Measurements from ENCODE around the gene HIVEP1. TPM values are rescaled to one million over a fixed set of nuclear protein-coding genes. Genes with fewer than 3 reads are reported as not detected.
A peak's percentile ranks its signal among the peaks of the same experiment; 100 is the strongest.

HIVEP1 gene
- total and polyA plus RNA-seq, 2 of the 13 experiments (the other 11 are each of a cell fraction or from before 2014, with no cell fraction given) = 7.4 to 9.9 TPM

GRCh38 chr6:12010635-12011275 lies 1.4 kb upstream of the HIVEP1 start (continued):
- TF ChIP-seq ZNF513 (CRISPR knock-in tag; conservative IDR thresholded peaks at IDR 0.05) = no peak
- no peak for TF ChIP-seq SP1 (IDR thresholded peaks at IDR 0.05)
- no peak for TF ChIP-seq SP1 (CRISPR knock-in tag; IDR thresholded peaks at IDR 0.05)
- TF ChIP-seq, protein P1, sequence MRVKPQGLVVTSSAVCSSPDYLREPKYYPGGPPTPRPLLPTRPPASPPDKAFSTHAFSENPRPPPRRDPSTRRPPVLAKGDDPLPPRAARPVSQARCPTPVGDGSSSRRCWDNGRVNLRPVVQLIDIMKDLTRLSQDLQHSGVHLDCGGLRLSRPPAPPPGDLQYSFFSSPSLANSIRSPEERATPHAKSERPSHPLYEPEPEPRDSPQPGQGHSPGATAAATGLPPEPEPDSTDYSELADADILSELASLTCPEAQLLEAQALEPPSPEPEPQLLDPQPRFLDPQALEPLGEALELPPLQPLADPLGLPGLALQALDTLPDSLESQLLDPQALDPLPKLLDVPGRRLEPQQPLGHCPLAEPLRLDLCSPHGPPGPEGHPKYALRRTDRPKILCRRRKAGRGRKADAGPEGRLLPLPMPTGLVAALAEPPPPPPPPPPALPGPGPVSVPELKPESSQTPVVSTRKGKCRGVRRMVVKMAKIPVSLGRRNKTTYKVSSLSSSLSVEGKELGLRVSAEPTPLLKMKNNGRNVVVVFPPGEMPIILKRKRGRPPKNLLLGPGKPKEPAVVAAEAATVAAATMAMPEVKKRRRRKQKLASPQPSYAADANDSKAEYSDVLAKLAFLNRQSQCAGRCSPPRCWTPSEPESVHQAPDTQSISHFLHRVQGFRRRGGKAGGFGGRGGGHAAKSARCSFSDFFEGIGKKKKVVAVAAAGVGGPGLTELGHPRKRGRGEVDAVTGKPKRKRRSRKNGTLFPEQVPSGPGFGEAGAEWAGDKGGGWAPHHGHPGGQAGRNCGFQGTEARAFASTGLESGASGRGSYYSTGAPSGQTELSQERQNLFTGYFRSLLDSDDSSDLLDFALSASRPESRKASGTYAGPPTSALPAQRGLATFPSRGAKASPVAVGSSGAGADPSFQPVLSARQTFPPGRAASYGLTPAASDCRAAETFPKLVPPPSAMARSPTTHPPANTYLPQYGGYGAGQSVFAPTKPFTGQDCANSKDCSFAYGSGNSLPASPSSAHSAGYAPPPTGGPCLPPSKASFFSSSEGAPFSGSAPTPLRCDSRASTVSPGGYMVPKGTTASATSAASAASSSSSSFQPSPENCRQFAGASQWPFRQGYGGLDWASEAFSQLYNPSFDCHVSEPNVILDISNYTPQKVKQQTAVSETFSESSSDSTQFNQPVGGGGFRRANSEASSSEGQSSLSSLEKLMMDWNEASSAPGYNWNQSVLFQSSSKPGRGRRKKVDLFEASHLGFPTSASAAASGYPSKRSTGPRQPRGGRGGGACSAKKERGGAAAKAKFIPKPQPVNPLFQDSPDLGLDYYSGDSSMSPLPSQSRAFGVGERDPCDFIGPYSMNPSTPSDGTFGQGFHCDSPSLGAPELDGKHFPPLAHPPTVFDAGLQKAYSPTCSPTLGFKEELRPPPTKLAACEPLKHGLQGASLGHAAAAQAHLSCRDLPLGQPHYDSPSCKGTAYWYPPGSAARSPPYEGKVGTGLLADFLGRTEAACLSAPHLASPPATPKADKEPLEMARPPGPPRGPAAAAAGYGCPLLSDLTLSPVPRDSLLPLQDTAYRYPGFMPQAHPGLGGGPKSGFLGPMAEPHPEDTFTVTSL (CRISPR knock-in tag; IDR thresholded peaks at IDR 0.05; ENCODE audit: borderline replicate concordance) = no peak
- 0 out of 2 replicates have a peak, but pooled peaks have one; percentile 52 for TF ChIP-seq ZNF563 (CRISPR knock-in tag; IDR thresholded peaks at IDR 0.05)
- TF ChIP-seq, protein P2, sequence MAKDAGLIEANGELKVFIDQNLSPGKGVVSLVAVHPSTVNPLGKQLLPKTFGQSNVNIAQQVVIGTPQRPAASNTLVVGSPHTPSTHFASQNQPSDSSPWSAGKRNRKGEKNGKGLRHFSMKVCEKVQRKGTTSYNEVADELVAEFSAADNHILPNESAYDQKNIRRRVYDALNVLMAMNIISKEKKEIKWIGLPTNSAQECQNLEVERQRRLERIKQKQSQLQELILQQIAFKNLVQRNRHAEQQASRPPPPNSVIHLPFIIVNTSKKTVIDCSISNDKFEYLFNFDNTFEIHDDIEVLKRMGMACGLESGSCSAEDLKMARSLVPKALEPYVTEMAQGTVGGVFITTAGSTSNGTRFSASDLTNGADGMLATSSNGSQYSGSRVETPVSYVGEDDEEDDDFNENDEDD (CRISPR knock-in tag; IDR thresholded peaks at IDR 0.05; ENCODE audit: borderline replicate concordance) = no peak
- TF ChIP-seq HNRNPL (IDR thresholded peaks at IDR 0.05; ENCODE audit: low read depth, low read length) = no peak
- no peak for TF ChIP-seq IKZF1 (IDR thresholded peaks at IDR 0.05)
- peak; percentile 58; the same call in 1 of the 2 replicates for TF ChIP-seq ZGPAT (CRISPR knock-in tag; IDR thresholded peaks at IDR 0.05)
- no peak for TF ChIP-seq MTERF4 (CRISPR knock-in tag; IDR thresholded peaks at IDR 0.05)
- TF ChIP-seq TBP (CRISPR knock-in tag; IDR thresholded peaks at IDR 0.05) = no peak

Measured in HepG2 (cell line).